GM12864 (cell line): ENCODE data around the gene PRELID1.
"Not testable (repeated sequence)": the region's sequence is repeated elsewhere in the genome, so short reads cannot be mapped to it uniquely, and the experiment has no call there.

Experiments used
- DNase-seq: peaks from one replicate; pipeline ENCODE4 v3.0.0-alpha.2; 2011; ENCODE audit warnings: low read depth
- H3K4me3 ChIP-seq: 2 replicates; pipeline ENCODE4 v1.5.1; 2011; ENCODE audit warnings: mild to moderate bottlenecking, low read depth, low read length, control low read depth
- TF ChIP-seq, protein P1 (sequence below): IDR thresholded peaks from 2 replicates; pipeline ENCODE4 v1.5.1; 2011; ENCODE audit warnings: low read depth, mild to moderate bottlenecking, moderate library complexity, low read length, control low read depth, inconsistent platforms; ENCODE audit errors: missing control alignments

Gene PRELID1, protein sequence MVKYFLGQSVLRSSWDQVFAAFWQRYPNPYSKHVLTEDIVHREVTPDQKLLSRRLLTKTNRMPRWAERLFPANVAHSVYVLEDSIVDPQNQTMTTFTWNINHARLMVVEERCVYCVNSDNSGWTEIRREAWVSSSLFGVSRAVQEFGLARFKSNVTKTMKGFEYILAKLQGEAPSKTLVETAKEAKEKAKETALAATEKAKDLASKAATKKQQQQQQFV

DNA sequence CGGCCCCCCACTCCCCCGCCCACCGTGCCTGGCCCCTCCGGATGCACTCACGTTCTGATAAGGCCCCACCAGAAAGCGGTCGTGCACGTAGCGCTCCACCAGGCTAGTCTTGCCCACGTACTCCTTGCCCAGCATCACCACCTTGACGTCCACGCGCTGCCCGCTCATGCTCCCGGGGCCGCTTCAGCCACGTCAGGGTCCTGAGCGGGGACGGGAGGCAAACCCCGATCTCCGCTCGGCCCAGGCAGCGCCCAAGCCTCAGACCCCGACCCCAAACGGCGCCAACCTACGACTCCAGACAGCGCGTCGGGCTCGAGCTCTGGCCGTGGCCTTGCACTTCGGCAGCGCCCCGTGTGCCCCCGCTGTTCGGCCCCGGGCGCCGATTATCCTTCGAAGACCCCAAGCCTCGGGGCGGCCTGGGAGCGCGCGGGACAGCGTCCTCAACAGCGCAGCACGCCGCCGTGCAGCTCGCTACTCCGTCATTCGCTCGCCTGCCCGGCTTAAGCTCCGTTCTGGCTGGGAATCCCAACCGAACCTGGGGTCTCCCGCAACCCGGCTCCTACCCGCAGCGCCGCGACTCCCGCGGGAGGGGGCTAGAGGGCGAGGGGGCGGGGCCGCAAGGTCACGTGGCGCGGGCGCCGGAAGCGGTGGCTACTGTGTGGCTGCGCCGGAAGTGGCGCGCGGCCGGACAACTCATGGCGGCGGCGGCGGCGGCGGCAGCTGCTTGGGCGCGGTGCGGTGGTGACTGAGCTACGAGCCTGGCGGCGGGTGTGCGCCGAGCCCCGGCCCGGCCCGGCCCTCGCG is at the start of gene PRELID1, which contains the start of gene RAB24:
Gene PRELID1 (plus strand): TSS at position 679 of the 804 bp plus-strand sequence. CDS start 187 bp downstream, outside the sequence.
Gene RAB24 (minus strand): TSS at position 599 of the 804 bp plus-strand sequence. CDS start 431 bp downstream, at position 168.
- TF ChIP-seq, protein P1, sequence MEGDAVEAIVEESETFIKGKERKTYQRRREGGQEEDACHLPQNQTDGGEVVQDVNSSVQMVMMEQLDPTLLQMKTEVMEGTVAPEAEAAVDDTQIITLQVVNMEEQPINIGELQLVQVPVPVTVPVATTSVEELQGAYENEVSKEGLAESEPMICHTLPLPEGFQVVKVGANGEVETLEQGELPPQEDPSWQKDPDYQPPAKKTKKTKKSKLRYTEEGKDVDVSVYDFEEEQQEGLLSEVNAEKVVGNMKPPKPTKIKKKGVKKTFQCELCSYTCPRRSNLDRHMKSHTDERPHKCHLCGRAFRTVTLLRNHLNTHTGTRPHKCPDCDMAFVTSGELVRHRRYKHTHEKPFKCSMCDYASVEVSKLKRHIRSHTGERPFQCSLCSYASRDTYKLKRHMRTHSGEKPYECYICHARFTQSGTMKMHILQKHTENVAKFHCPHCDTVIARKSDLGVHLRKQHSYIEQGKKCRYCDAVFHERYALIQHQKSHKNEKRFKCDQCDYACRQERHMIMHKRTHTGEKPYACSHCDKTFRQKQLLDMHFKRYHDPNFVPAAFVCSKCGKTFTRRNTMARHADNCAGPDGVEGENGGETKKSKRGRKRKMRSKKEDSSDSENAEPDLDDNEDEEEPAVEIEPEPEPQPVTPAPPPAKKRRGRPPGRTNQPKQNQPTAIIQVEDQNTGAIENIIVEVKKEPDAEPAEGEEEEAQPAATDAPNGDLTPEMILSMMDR = peak; percentile 44
- DNase-seq = no peak
- peak within 1 kb of the TSS; percentile 87 for H3K4me3 ChIP-seq

DNA sequence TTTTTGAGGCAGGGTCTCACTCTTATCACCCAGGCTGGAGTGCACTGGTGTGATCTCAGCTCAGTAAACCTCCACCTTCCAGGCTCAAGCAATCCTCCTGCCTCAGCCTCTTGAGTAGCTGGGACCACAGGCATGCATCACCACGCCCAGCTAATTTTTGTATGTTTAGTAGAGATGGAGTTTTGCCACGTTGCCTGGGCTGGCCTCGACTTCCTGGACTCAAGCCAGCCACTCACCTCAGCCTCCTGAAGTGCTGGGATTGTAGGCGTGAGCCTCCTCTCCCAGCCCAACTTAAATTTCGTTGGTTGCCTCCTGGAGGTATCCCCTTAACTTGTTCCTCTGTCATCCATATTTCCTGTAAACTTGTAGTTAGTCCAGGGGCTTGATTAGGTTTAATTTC is 47.3 kb upstream of the PRELID1 start:
- DNase-seq = no peak
- TF ChIP-seq, protein P1 = no peak
- H3K4me3 ChIP-seq = no peak overlapping the region

DNA sequence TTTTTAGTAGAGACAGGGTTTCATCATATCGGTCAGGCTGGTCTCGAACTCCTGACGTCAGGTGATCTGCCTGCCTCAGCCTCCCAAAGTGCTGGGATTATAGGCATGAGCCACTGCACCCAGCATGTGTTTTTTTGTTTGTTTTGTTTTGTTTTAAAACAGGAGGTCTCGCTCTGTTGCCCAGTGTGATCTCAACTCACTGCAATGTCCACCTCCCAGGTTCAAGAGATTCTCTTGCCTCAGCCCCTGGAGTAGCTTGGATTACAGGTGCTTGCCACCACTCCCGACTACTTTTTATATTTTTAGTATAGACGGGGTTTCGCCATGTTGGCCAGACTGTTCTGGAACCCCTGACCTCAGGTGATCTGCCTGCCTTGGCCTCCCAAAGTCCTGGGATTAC is 44.9 kb upstream of the PRELID1 start:
- H3K4me3 ChIP-seq, DNase-seq: not testable (repeated sequence)

DNA sequence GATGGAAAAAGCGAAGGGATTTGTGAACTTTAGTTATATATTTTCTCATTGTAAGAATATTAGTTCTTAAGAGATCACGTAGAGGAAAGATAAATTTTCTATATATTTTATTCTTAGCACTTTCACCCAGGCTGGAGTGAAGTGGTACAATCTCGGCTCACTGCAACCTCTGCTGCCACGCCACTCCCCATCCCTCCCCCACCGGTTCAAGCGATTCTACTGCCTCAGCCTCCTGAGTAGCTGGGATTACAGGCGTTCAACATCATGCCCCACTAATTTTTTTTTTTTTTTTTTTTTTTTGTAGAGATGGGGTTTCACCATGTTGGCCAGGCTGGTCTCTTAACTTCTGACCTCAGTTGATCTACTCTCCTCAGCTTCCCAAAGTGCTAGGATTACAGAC is 42.6 kb upstream of the PRELID1 start:
- no peak for DNase-seq
- H3K4me3 ChIP-seq = no peak overlapping the region
- TF ChIP-seq, protein P1 = no peak

DNA sequence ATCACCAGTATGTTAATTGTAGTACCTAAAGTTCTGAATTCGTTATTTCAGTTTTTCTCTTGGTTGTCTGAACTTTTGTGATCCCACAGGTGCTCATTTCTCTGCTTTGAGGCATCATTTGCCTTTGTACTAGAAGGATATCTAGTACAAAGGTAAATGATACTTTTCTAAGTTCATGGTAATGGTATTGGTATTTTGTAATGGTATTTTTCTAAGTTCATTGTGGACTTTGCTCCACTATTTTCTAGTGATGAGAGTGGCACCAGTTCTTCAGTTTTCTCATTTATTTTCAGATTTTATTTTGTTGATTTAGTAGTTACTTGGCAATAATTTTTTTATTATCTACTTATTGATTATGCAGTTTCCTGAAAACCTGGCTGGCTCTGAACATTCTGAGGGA is 42.1 kb upstream of the PRELID1 start:
- TF ChIP-seq, protein P1 = no peak
- H3K4me3 ChIP-seq = no peak overlapping the region
- no peak for DNase-seq

DNA sequence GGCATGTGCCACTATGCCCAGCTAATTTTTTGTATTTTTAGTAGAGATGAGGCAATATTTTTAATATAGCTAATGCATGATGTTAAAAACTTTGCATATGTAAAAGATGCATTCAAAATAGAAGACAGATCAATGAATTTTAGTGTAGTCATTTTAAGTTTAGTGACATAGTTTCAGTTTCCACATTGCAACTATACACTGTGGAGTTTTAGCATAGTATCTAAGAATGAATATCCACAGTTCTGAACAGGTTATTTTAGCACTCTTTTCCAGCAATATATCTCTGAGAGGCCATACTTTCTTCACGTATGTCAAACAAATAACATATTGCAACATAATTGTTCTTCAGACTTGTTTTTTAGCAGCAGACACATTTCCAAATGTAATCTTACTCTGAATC is 39.4 kb upstream of the PRELID1 start:
- DNase-seq = no peak
- H3K4me3 ChIP-seq = no peak overlapping the region
- TF ChIP-seq, protein P1 = no peak

DNA sequence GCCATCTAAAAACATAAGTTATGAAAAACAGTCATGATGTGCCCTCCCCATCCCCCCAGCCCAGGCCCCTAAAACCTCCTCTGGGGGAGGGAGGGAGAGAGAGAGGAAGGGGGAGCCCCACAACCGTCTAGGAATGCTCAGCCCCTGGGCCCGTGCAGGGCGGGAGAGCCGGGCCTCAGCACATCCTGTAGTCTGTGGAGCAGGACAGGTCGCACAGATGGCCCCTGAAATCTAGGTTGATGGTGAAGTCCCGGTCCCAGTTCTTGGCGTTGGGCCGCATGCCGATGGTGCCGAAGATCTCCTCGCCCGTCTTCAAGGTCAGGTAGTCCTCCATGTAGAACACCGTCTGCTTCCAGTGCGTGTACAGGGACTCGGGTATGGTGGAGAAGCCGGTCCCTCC is 38.2 kb upstream of the PRELID1 start:
- no peak overlapping the region for H3K4me3 ChIP-seq
- TF ChIP-seq, protein P1 = no peak
- DNase-seq = no peak
